Epithelial cell of esophagus (primary cell): ENCODE measurements around the gene RHBG.

Experiments used
- DNase-seq: peaks from one replicate; pipeline ENCODE4 v3.0.0; 2010; ENCODE audit warnings: low read depth
- H3K4me3 ChIP-seq: 2 replicates; pipeline ENCODE4 v1.5.1; 2011; ENCODE audit warnings: mild to moderate bottlenecking, low read length, control low read depth
- TF ChIP-seq, protein P1 (sequence below): IDR thresholded peaks from 2 replicates; pipeline ENCODE4 v1.5.1; 2011; ENCODE audit warnings: low read depth, mild to moderate bottlenecking, low read length, control low read depth, inconsistent platforms; ENCODE audit not compliant: insufficient read depth; ENCODE audit errors: missing control alignments

RHBG gene

GRCh38 chr1:156407344-156407743 is 38.3 kb downstream of the RHBG start:
- H3K4me3 ChIP-seq, result no peak overlapping the region
- TF ChIP-seq, protein P1, sequence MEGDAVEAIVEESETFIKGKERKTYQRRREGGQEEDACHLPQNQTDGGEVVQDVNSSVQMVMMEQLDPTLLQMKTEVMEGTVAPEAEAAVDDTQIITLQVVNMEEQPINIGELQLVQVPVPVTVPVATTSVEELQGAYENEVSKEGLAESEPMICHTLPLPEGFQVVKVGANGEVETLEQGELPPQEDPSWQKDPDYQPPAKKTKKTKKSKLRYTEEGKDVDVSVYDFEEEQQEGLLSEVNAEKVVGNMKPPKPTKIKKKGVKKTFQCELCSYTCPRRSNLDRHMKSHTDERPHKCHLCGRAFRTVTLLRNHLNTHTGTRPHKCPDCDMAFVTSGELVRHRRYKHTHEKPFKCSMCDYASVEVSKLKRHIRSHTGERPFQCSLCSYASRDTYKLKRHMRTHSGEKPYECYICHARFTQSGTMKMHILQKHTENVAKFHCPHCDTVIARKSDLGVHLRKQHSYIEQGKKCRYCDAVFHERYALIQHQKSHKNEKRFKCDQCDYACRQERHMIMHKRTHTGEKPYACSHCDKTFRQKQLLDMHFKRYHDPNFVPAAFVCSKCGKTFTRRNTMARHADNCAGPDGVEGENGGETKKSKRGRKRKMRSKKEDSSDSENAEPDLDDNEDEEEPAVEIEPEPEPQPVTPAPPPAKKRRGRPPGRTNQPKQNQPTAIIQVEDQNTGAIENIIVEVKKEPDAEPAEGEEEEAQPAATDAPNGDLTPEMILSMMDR, result no peak
- DNase-seq, result no peak

GRCh38 chr1:156407760-156408159 is 38.7 kb downstream of the RHBG start:
- DNase-seq, result no peak
- TF ChIP-seq, protein P1, result no peak
- no peak overlapping the region for H3K4me3 ChIP-seq

DNA sequence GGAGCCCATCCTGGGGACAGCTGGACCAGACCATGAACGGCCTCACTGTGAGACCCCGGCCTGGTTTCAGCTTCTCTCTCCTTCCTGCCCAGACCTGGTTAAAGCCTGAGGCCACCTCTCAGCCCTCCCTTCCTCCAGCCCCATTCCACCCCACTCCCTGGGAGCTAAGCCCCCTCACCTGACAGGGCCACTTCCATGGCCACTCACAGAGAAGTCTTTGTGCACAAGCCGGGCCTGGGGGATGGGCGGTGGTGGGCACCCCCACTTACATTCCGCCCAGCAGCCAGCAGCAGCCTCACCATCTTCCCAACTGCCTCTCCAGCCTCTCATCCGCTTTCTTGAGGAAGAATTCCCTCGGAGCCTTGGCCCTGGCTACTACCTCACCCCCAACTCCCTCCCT is 40.4 kb downstream of the RHBG start:
- TF ChIP-seq, protein P1, result no peak
- H3K4me3 ChIP-seq, result no peak overlapping the region
- no peak for DNase-seq

DNA sequence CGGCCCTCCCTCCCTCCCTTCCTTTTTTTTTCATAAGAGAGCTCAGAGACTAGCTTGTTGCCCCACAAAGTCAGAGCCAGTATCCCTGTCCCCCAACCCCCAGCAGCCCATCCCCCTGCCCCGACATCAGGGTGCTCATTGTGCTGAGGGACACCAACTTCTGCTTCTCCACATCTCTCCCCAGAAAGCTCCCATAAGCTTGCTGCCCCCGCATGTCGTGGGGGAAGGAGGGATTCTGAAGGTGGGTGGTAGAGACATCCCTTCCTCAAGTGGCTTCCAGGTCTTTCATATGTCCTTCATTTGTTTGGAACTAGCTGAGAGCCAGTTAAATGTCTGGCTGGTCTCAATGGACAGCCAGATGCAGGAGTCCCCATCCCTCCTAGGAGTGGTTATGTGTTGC is 41.2 kb downstream of the RHBG start:
- no peak for DNase-seq
- H3K4me3 ChIP-seq, result no peak overlapping the region
- TF ChIP-seq, protein P1, result no peak

- TF ChIP-seq, protein P1, result no peak
- no peak overlapping the region for H3K4me3 ChIP-seq
These were observed 41.7 kb downstream of the RHBG start for GRCh38 chr1:156410740-156411139.

GRCh38 chr1:156412653-156413321 is 43.8 kb downstream of the RHBG start:
- no peak for DNase-seq
- H3K4me3 ChIP-seq, result no peak overlapping the region
- TF ChIP-seq, protein P1, result no peak

More at GRCh38 chr1:156410740-156411139, 41.7 kb downstream of the RHBG start:
- DNase-seq, result no peak

- no peak for DNase-seq
- TF ChIP-seq, protein P1, result no peak
- H3K4me3 ChIP-seq, result no peak overlapping the region
These were observed 44.6 kb downstream of the RHBG start for GRCh38 chr1:156413391-156414246.
